ENCODE measurements around the gene C4BPB.

Gene C4BPB

DNA sequence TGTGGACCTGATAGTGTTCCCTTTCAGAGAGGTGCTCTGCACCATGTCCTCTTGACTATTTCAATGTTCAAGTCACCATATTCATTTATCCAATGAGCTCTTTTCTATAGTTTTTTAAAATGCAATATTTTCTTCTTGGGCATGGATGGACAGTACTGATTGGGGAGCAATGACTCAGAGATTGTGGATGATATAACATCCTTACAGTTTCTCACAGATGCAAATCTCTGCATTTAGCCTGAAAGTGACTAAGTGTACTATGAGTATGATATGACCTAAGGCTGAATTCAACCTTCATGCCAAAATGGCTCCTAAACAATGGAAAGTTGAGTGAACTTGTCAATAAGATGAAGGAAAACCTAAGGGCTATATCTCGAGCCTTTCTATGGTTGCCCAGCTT is 51.9 kb downstream of the C4BPB start:
- DNase-seq (ENCODE audit: low read depth in 2 of 2), result no peak

DNA sequence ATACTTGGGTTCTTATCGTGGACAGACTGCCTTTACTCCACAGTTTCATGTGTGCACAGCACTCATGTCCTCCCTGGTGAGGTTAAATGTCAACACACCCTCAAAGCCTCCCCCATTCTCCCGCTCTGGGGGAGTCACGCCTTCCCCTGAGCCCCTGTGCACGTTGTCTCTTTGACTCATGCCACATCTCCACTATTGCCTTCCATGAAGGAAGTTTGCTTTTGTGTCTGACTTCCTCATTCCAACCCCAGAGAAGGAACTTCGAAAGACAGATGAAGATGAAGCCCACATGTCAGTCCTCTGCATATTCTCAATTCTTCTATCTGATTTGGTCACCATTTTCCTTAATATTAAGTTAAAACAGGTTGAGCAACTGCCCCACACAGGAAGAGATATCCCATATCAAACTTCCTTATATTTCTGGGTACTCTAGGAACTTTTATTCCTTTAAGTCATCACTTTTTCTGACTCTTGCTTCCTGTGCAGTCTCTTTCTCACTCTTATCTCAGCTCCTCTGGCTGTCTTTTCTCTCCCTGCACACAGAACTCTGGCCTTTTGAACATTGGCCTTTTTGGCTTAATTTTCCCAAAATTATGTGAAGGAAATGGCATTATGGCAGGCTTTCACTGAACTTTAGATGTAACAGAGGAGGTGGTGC is 56.9 kb downstream of the C4BPB start:
- no peak for DNase-seq (ENCODE audit: low read depth in 2 of 2)
